Measurements from ENCODE around the gene DNAAF8.

DNA sequence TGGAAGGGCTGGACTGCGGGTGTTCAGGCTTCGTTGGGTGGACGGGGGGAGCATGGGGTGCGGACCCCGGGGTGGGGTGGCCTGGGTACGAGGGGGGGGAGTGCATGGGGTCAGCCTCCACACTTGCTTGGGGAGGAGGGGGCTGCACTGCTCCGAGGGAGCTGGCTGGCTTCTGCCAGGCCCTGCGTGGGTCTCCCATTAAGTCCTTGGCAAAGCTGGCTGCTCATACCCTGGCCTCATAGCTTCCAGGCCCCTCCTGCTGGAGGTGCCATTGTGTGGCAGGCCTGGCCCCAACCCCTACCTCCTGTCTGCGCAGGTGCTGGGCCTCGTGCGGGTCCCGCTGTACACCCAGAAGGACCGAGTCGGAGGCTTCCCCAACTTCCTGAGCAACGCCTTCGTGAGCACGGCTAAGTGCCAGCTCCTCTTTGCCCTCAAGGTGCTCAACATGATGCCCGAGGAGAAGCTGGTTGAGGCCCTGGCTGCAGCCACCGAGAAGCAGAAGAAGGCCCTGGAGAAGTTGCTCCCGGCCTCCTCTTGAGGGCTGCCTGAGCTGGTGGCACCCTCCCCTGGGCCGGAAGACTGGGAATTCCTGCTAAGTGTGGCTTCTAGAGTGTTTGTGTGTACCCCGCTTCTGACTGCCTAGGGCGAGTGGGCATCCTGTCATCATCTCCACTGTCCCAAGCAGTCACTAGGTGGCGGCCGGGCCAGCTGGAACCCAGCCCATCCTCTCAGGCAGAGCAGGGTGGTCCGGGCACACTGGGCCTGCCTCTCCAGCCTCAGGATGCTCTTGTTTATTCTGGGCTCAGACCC, 39.5 kb upstream of the DNAAF8 start:
- TF ChIP-seq CTCF (conservative IDR thresholded peaks at IDR 0.05) = no peak
- no peak for TF ChIP-seq EZH2 (IDR thresholded peaks at IDR 0.05; ENCODE audit: low read depth)

Measured in PC-9 (cell line).